ENCODE results near the gene APBA3.

The APBA3 gene

GRCh38 chr19:3738477-3739220 is 22.8 kb downstream of the APBA3 start:
- TF ChIP-seq CTCF (IDR thresholded peaks at IDR 0.05): no peak

GRCh38 chr19:3737487-3738205 is 23.8 kb downstream of the APBA3 start:
- TF ChIP-seq CTCF (IDR thresholded peaks at IDR 0.05): no peak
- Mint-ChIP-seq H3K4me3 (no peak overlapping the region), H3K27me3 (ENCODE audit: low read depth, poor library complexity) (peaks cover 32% of the 10 kb centered on the region), H3K36me3 (ENCODE audit: low read depth) (no peaks in the 10 kb centered on the region), H3K27ac (no peak overlapping the region), H3K4me1 (no peaks in the 10 kb centered on the region), H3K9me3 (no peaks in the 10 kb centered on the region)
- DNase-seq: no peak

More at GRCh38 chr19:3738477-3739220, 22.8 kb downstream of the APBA3 start:
- no peaks in the 10 kb centered on the region for H3K36me3 Mint-ChIP-seq (ENCODE audit: low read depth)
- peaks cover 28% of the 10 kb centered on the region for H3K27me3 Mint-ChIP-seq (ENCODE audit: low read depth, poor library complexity)
- no peak for DNase-seq
- no peak overlapping the region for H3K27ac Mint-ChIP-seq
- no peaks in the 10 kb centered on the region for H3K4me1 Mint-ChIP-seq
- H3K9me3 Mint-ChIP-seq: no peaks in the 10 kb centered on the region
- H3K4me3 Mint-ChIP-seq: no peak overlapping the region

GRCh38 chr19:3736106-3736724 is 25.3 kb downstream of the APBA3 start:
- H3K36me3 Mint-ChIP-seq (ENCODE audit: low read depth): no peaks in the 10 kb centered on the region
- H3K4me1 Mint-ChIP-seq: no peaks in the 10 kb centered on the region
- H3K4me3 Mint-ChIP-seq: no peak overlapping the region
- H3K9me3 Mint-ChIP-seq: no peaks in the 10 kb centered on the region
- no peak overlapping the region for H3K27ac Mint-ChIP-seq
- TF ChIP-seq CTCF (IDR thresholded peaks at IDR 0.05): no peak
- no peak for DNase-seq
- peaks cover 36% of the 10 kb centered on the region for H3K27me3 Mint-ChIP-seq (ENCODE audit: low read depth, poor library complexity)

- no peak for DNase-seq
- Mint-ChIP-seq H3K36me3 (ENCODE audit: low read depth) (no peaks in the 10 kb centered on the region), H3K27me3 (ENCODE audit: low read depth, poor library complexity) (peaks cover 33% of the 10 kb centered on the region), H3K4me3 (no peak overlapping the region), H3K27ac (no peak overlapping the region), H3K4me1 (peaks cover 8% of the 10 kb centered on the region), H3K9me3 (no peaks in the 10 kb centered on the region)
- TF ChIP-seq CTCF (IDR thresholded peaks at IDR 0.05): no peak
Measured at GRCh38 chr19:3734310-3734600, 27.2 kb downstream of the APBA3 start.

GRCh38 chr19:3733549-3734309 is 27.8 kb downstream of the APBA3 start:
- TF ChIP-seq CTCF (IDR thresholded peaks at IDR 0.05): no peak
- no peak overlapping the region for H3K27ac Mint-ChIP-seq
- no peak for DNase-seq
- H3K27me3 Mint-ChIP-seq (ENCODE audit: low read depth, poor library complexity): peaks cover 33% of the 10 kb centered on the region
- peaks cover 11% of the 10 kb centered on the region for H3K4me1 Mint-ChIP-seq
- no peak overlapping the region for H3K4me3 Mint-ChIP-seq
- H3K36me3 Mint-ChIP-seq (ENCODE audit: low read depth): no peaks in the 10 kb centered on the region
- H3K9me3 Mint-ChIP-seq: no peaks in the 10 kb centered on the region
